HEK293 (cell line): ENCODE results near the gene TAC4.

Experiments
- CTCF ChIA-PET: fragments of 350-600 bp; formaldehyde crosslinking; extraction: SDS; loops from one replicate; lab custom pipeline; 2021; ENCODE audit warnings: antibody characterized with exemption; lab: Yijun Ruan, JAX
- POLR2A ChIA-PET: fragments of 300-600 bp; formaldehyde crosslinking; extraction: SDS; loops from one replicate; lab custom pipeline; 2020; ENCODE audit warnings: antibody characterized with exemption, inconsistent platforms; lab: Yijun Ruan, JAX
- H3K27ac ChIP-seq: fragments of 200-500 bp; sonication (Bioruptor generic); 2 replicates; pipeline ENCODE4 v1.5.1; 2014; ENCODE audit warnings: low read depth, low read length, control low read depth, inconsistent platforms; ENCODE audit errors: extremely low read depth
- H3K36me3 ChIP-seq, 2 experiments: fragments of 200-500 bp in 1 of 2; sonication (Bioruptor generic) in 1 of 2; 1 replicate in 1 of 2; 2 replicates in 1 of 2; pipeline ENCODE4 v1.5.1; 2014 to 2017; ENCODE audit warnings: inconsistent platforms in 2 of 2, low read length in 2 of 2; ENCODE audit not compliant: control insufficient read depth in 2 of 2, insufficient read depth in 1 of 2
- H3K4me1 ChIP-seq: fragments of 200-500 bp; sonication (Bioruptor generic); 2 replicates; pipeline ENCODE4 v1.5.1; 2014; ENCODE audit warnings: mild to moderate bottlenecking, low read length, inconsistent platforms; ENCODE audit not compliant: control insufficient read depth, insufficient read depth
- H3K4me3 ChIP-seq: 2 replicates; pipeline ENCODE4 v1.5.1; 2011; ENCODE audit warnings: low read depth, mild to moderate bottlenecking, control low read depth, low read length, moderate library complexity
- H3K9me3 ChIP-seq: fragments of 200-500 bp; sonication (Bioruptor generic); 2 replicates; pipeline ENCODE4 v1.5.1; 2014; ENCODE audit warnings: low read depth, low read length, inconsistent platforms; ENCODE audit not compliant: control insufficient read depth, insufficient read depth
- HOXD13 ChIP-seq: sonication (generic); formaldehyde crosslinking; IDR thresholded peaks from 2 replicates; pipeline ENCODE4 v1.8.0; 2022; ENCODE audit warnings: missing genetic modification reagents, borderline replicate concordance
- KLF10 ChIP-seq: fragments of 450-650 bp; IDR thresholded peaks from 2 replicates; pipeline ENCODE4 v1.5.1; 2018; ENCODE audit warnings: missing biosample characterization, mild to moderate bottlenecking, missing genetic modification characterization
- MEIS1 ChIP-seq: sonication (generic); formaldehyde crosslinking; IDR thresholded peaks from 2 replicates; pipeline ENCODE4 v1.8.1; 2022; ENCODE audit warnings: missing genetic modification reagents, mild to moderate bottlenecking, borderline replicate concordance
- OSR2 ChIP-seq: fragments of 450-650 bp; formaldehyde crosslinking; IDR thresholded peaks from 2 replicates; pipeline ENCODE4 v1.5.1; 2016; ENCODE audit warnings: missing biosample characterization, missing genetic modification characterization
- ZBTB17 ChIP-seq: fragments of 450-650 bp; formaldehyde crosslinking; IDR thresholded peaks from 2 replicates; pipeline ENCODE4 v1.5.1; 2016; ENCODE audit warnings: missing biosample characterization, missing genetic modification characterization
- ZIC2 ChIP-seq: fragments of 450-650 bp; formaldehyde crosslinking; IDR thresholded peaks from 2 replicates; pipeline ENCODE4 v1.5.1; 2016; ENCODE audit warnings: missing biosample characterization, missing genetic modification characterization
- ZNF121 ChIP-seq: fragments of 450-650 bp; formaldehyde crosslinking; IDR thresholded peaks from 2 replicates; pipeline ENCODE4 v1.5.1; 2016; ENCODE audit warnings: missing biosample characterization, missing genetic modification characterization
- ZNF140 ChIP-seq: fragments of 450-650 bp; formaldehyde crosslinking; IDR thresholded peaks from 2 replicates; pipeline ENCODE4 v1.5.1; 2016; ENCODE audit warnings: missing biosample characterization, missing genetic modification characterization
- ZNF292 ChIP-seq: fragments of 450-650 bp; formaldehyde crosslinking; IDR thresholded peaks from 2 replicates; pipeline ENCODE4 v1.5.1; 2016; ENCODE audit warnings: low read depth, missing biosample characterization, missing genetic modification characterization, borderline replicate concordance
- ZNF324 ChIP-seq: fragments of 450-650 bp; formaldehyde crosslinking; IDR thresholded peaks from 2 replicates; pipeline ENCODE4 v1.5.1; 2016; ENCODE audit warnings: missing biosample characterization, missing genetic modification characterization
- ZNF473 ChIP-seq: fragments of 450-650 bp; formaldehyde crosslinking; IDR thresholded peaks from 2 replicates; pipeline ENCODE4 v1.5.1; 2017; ENCODE audit warnings: missing biosample characterization, missing genetic modification characterization
- ZNF501 ChIP-seq: fragments of 450-650 bp; formaldehyde crosslinking; IDR thresholded peaks from 2 replicates; pipeline ENCODE4 v1.5.1; 2016; ENCODE audit warnings: missing biosample characterization, missing genetic modification characterization
- ZNF529 ChIP-seq: fragments of 450-650 bp; formaldehyde crosslinking; IDR thresholded peaks from 2 replicates; pipeline ENCODE4 v1.5.1; 2017; ENCODE audit warnings: missing genetic modification characterization, missing biosample characterization; ENCODE audit not compliant: insufficient replicate concordance
- ZNF544 ChIP-seq: fragments of 450-650 bp; formaldehyde crosslinking; IDR thresholded peaks from 2 replicates; pipeline ENCODE4 v1.5.0; 2017; ENCODE audit warnings: missing biosample characterization, missing genetic modification characterization
- ZNF596 ChIP-seq: fragments of 450-650 bp; IDR thresholded peaks from 2 replicates; pipeline ENCODE4 v1.5.0; 2018; ENCODE audit warnings: missing biosample characterization, mild to moderate bottlenecking, missing genetic modification characterization, moderate library complexity
- TF ChIP-seq, protein P1 (sequence below): fragments of 450-650 bp; formaldehyde crosslinking; IDR thresholded peaks from 2 replicates; pipeline ENCODE4 v1.5.1; 2016; ENCODE audit warnings: missing biosample characterization, missing genetic modification characterization, borderline replicate concordance
- TF ChIP-seq, protein P2 (sequence below): sonication (generic); formaldehyde crosslinking; IDR thresholded peaks from 2 replicates; pipeline ENCODE4 v1.8.1; 2022; ENCODE audit warnings: mild to moderate bottlenecking, moderate library complexity, missing genetic modification reagents

TAC4 gene

DNA sequence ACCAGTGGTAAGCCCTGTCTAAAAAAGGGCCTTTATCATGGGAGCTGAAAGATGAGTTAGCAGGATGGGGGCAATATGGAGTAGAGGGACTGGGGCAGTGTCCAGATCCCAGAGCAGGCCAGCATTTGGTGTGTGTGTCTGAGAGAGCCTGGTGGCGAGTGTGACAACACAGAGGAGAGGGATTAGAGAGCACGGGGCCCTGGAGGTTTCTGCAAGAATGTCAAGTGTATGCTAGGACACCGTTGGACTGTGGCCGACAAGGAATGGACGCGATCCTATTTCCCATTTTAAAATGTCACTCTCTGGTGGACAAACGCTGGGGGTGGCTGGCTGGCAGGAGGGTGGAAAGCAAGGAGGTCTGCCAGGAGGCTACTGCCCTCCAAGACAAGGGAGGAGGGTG, 12.4 kb downstream of the TAC4 start (continued):
- TF ChIP-seq, protein P1, sequence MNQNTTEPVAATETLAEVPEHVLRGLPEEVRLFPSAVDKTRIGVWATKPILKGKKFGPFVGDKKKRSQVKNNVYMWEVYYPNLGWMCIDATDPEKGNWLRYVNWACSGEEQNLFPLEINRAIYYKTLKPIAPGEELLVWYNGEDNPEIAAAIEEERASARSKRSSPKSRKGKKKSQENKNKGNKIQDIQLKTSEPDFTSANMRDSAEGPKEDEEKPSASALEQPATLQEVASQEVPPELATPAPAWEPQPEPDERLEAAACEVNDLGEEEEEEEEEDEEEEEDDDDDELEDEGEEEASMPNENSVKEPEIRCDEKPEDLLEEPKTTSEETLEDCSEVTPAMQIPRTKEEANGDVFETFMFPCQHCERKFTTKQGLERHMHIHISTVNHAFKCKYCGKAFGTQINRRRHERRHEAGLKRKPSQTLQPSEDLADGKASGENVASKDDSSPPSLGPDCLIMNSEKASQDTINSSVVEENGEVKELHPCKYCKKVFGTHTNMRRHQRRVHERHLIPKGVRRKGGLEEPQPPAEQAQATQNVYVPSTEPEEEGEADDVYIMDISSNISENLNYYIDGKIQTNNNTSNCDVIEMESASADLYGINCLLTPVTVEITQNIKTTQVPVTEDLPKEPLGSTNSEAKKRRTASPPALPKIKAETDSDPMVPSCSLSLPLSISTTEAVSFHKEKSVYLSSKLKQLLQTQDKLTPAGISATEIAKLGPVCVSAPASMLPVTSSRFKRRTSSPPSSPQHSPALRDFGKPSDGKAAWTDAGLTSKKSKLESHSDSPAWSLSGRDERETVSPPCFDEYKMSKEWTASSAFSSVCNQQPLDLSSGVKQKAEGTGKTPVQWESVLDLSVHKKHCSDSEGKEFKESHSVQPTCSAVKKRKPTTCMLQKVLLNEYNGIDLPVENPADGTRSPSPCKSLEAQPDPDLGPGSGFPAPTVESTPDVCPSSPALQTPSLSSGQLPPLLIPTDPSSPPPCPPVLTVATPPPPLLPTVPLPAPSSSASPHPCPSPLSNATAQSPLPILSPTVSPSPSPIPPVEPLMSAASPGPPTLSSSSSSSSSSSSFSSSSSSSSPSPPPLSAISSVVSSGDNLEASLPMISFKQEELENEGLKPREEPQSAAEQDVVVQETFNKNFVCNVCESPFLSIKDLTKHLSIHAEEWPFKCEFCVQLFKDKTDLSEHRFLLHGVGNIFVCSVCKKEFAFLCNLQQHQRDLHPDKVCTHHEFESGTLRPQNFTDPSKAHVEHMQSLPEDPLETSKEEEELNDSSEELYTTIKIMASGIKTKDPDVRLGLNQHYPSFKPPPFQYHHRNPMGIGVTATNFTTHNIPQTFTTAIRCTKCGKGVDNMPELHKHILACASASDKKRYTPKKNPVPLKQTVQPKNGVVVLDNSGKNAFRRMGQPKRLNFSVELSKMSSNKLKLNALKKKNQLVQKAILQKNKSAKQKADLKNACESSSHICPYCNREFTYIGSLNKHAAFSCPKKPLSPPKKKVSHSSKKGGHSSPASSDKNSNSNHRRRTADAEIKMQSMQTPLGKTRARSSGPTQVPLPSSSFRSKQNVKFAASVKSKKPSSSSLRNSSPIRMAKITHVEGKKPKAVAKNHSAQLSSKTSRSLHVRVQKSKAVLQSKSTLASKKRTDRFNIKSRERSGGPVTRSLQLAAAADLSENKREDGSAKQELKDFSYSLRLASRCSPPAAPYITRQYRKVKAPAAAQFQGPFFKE: no peak
- no peak for TF ChIP-seq ZNF140 (tag by site-specific recombination)
- TF ChIP-seq ZNF324: no peak
- no peak for TF ChIP-seq KLF10 (tag by site-specific recombination)
- no peak for TF ChIP-seq ZNF501 (tag by site-specific recombination)

DNA sequence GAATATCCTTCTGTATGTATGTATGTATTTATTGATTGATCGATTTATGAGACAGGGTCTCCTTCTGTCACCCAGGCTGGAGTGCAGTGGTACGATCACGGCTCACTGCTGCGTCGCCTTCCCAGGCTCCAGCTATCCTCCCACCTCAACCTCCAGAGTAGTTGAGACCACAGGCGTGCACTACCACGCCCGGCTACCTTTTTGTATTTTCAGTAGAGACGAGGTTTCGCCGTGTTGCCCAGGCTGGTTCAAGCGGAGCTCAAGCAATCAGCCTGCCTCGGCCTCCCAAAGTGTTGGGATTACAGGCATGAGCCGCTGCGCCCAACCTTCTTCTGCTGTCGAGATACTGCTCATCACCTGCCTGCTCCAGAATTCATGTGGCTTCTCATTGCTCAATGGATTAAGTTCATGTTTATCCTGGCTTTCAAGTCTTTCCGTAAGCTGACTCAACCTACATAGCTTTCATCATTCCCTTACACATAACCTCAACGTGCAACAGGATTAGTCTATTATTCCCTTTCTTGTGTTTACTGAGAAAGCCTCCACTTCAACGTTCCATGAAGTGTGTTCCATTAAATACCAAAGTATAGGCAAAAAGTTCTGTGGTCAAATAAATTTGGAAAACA, 13.6 kb downstream of the TAC4 start:
- CTCF ChIA-PET: interaction anchor here (0.9 to 6.2 kb wide), 2 partner anchors 125 to 162 kb away, joined by 3 to 40 read pairs; partner anchors contain the start of gene DLX3
- Histone ChIP-seq H3K4me3 (no peak overlapping the region), H3K27ac (no peak overlapping the region), H3K9me3 (no peaks in the 10 kb centered on the region), H3K4me1 (no peaks in the 10 kb centered on the region), H3K36me3 (peaks cover 30 to 68% of the 10 kb centered on the region in 2 experiments)
- POLR2A ChIA-PET: no interaction called here
- no peak for TF ChIP-seq ZIC2
- no peak for TF ChIP-seq ZNF473 (tag by site-specific recombination)
- TF ChIP-seq OSR2 (tag by site-specific recombination): no peak
- no peak for TF ChIP-seq ZNF121
- TF ChIP-seq, protein P2, sequence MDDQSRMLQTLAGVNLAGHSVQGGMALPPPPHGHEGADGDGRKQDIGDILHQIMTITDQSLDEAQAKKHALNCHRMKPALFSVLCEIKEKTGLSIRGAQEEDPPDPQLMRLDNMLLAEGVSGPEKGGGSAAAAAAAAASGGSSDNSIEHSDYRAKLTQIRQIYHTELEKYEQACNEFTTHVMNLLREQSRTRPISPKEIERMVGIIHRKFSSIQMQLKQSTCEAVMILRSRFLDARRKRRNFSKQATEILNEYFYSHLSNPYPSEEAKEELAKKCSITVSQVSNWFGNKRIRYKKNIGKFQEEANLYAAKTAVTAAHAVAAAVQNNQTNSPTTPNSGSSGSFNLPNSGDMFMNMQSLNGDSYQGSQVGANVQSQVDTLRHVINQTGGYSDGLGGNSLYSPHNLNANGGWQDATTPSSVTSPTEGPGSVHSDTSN (CRISPR knock-in tag): no peak
- TF ChIP-seq HOXD13 (CRISPR knock-in tag): no peak
- no peak for TF ChIP-seq ZNF596 (tag by site-specific recombination)
- no peak for TF ChIP-seq ZNF292 (tag by site-specific recombination)
- no peak for TF ChIP-seq MEIS1 (CRISPR knock-in tag)
- TF ChIP-seq ZNF544: no peak

DNA sequence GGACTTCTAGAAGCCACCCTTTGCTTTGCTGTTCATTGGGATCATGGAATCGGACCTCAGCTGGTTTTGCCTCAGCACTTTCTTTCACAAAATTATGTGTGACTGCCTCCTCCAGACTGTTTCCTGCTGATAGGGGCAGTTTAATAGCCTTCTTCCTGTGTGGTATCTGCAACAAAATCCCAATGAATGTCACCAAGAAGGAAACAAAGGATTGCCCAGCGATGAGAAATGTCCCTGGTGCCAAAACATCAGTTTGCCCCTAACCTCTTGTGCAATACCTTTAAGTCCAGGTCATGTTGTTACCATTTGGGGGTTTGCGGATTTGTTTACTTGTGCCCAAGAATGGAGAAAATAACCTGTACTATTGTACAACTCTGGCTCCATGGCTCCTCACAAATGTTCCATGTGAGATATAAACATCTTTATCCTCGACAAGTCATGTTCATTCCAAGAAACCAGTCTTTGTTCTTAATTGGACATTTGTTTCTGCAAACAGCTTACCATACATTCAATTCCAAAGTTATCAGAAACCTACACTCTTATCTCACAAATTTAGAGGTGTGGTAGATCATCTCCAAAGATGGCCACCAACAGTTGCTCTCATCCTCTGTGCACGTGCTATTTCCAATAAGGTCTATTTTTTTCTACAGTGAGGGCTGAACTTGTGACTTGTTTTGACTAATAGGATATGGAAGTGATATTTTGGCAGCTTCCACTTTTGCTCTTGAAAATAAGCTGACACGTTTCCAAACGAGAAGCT, 14.8 kb downstream of the TAC4 start:
- 0 out of 2 replicates have a peak, but pooled peaks have one; percentile 16 for TF ChIP-seq ZBTB17 (tag by site-specific recombination)
- no peak for TF ChIP-seq ZNF529
- TF ChIP-seq, all 188 proteins: peak for 1
- Histone ChIP-seq H3K27ac (no peak overlapping the region), H3K36me3 (peaks cover 30 to 74% of the 10 kb centered on the region in 2 experiments), H3K9me3 (no peaks in the 10 kb centered on the region), H3K4me3 (no peak overlapping the region), H3K4me1 (no peaks in the 10 kb centered on the region)
- ChIA-PET POLR2A (interaction anchor here (0.5 kb wide), 1 partner anchor 507 kb away, joined by 4 read pairs; no protein-coding TSS in a partner anchor), CTCF (interaction anchor here (0.6 to 6.2 kb wide), 3 partner anchors 34 to 164 kb away, joined by 3 to 40 read pairs (median 4); partner anchors contain the start of genes DLX3 and SLC35B1)
